Activated CD8-positive, alpha-beta T cell treated with anti-CD3 and anti-CD28 coated beads, Interleukin-2, amount 10 ng/mL, durations not matched to agents 7 days and 5 days (primary cell): ENCODE results near the gene ATP6AP1. TPM values are rescaled to one million over a fixed set of nuclear protein-coding genes. Genes with fewer than 3 reads are reported as not detected.
"Not testable (repeated sequence)": the region's sequence is repeated elsewhere in the genome, so short reads cannot be mapped to it uniquely, and the experiment has no call there.

Experiments
- ATAC-seq: fragments of 150-1000 bp; cut with Tn5 transposase; one replicate; pipeline ENCODE4 v1.10.0; 2021; ENCODE audit warnings: moderate library complexity
- CTCF ChIA-PET: fragments of 350-600 bp; sonication (Branson Sonifier 250); formaldehyde crosslinking; loops from one replicate; lab custom pipeline; 2021; ENCODE audit warnings: antibody characterized with exemption; lab: Charles Lee
- POLR2A ChIA-PET: fragments of 350-600 bp; sonication (Branson Sonifier 250); formaldehyde crosslinking; loops from one replicate; lab custom pipeline; 2021; ENCODE audit warnings: antibody characterized with exemption; lab: Charles Lee
- DNase-seq: peaks from one replicate; pipeline ENCODE4 v3.0.0-alpha.2; 2020
- H3K27ac Mint-ChIP-seq: one replicate; pipeline ENCODE4 v1.8.0; 2021; ENCODE audit warnings: mild to moderate bottlenecking, mixed read lengths
- H3K27me3 Mint-ChIP-seq: one replicate; pipeline ENCODE4 v1.8.0; 2021; ENCODE audit warnings: low read depth, mixed read lengths
- H3K36me3 Mint-ChIP-seq: one replicate; pipeline ENCODE4 v1.8.0; 2021; ENCODE audit warnings: low read depth, mixed read lengths
- H3K4me1 Mint-ChIP-seq: one replicate; pipeline ENCODE4 v1.8.0; 2021; ENCODE audit warnings: low read depth, mixed read lengths
- H3K4me3 Mint-ChIP-seq: one replicate; pipeline ENCODE4 v1.8.0; 2021; ENCODE audit warnings: mild to moderate bottlenecking, mixed read lengths
- H3K9me3 Mint-ChIP-seq: one replicate; pipeline ENCODE4 v1.8.0; 2022; ENCODE audit warnings: mixed read lengths; ENCODE audit not compliant: insufficient read depth
- total RNA-seq, 2 experiments: library from RNA; stranded (reverse); gene quantifications; one replicate each; pipeline ENCODE4 v1.2.3, GENCODE V29; 2021

Gene ATP6AP1
- total RNA-seq: 10 to 100 TPM; 41.5 to 43.5 TPM

- peak; percentile 92 for DNase-seq
- H3K9me3 Mint-ChIP-seq: no peaks in the 10 kb centered on the region
- peak within 1 kb of the TSS; percentile 77 for H3K4me3 Mint-ChIP-seq
- no peaks in the 10 kb centered on the region for H3K27me3 Mint-ChIP-seq
- H3K36me3 Mint-ChIP-seq: peaks cover 9% of the 10 kb centered on the region
- ATAC-seq: peak; percentile 99
- peaks cover 30% of the 10 kb centered on the region for H3K4me1 Mint-ChIP-seq
- peak within 1 kb of the TSS; percentile 74 for H3K27ac Mint-ChIP-seq
- ChIA-PET POLR2A (interaction anchor here (0.5 to 3.8 kb wide), 7 partner anchors 15 to 97 kb away, joined by 3 to 17 read pairs (median 3); partner anchors contain the start of genes FAM50A, RPL10 and TAFAZZIN), CTCF (interaction anchor here (0.7 kb wide), 1 partner anchor 55 kb away, joined by 3 read pairs; no protein-coding TSS in a partner anchor)
Observed at GRCh38 chrX:154428176-154429171, at the start of gene ATP6AP1. TSS of gene ATP6AP1 (plus strand) at chrX:154428677. CDS start at chrX:154428693, 16 bp downstream.

- ATAC-seq (peak; percentile 88), DNase-seq (peak; percentile 97)
- Mint-ChIP-seq H3K4me1 (peaks cover 31% of the 10 kb centered on the region), H3K27ac (peak within 1 kb of the TSS; percentile 92), H3K9me3 (no peaks in the 10 kb centered on the region), H3K36me3 (peaks cover 7% of the 10 kb centered on the region), H3K27me3 (no peaks in the 10 kb centered on the region), H3K4me3 (peak within 1 kb of the TSS; percentile 84)
- CTCF ChIA-PET: no interaction called here
- POLR2A ChIA-PET: interaction anchor here (0.9 to 1.2 kb wide), 2 partner anchors 10 to 149 kb away, joined by 3 read pairs; no protein-coding TSS in a partner anchor
Observed at GRCh38 chrX:154378799-154379568, 49.5 kb upstream of the ATP6AP1 start, which contains the start of gene EMD. TSS of gene EMD (plus strand) at chrX:154379295. CDS start at chrX:154379485, 190 bp downstream.

GRCh38 chrX:154379569-154379951 lies 48.9 kb upstream of the ATP6AP1 start:
- Mint-ChIP-seq H3K27ac (peak overlapping the region; percentile 92), H3K4me3 (peak overlapping the region; percentile 84), H3K36me3 (peaks cover 7% of the 10 kb centered on the region), H3K27me3 (no peaks in the 10 kb centered on the region), H3K4me1 (peaks cover 34% of the 10 kb centered on the region), H3K9me3 (no peaks in the 10 kb centered on the region)
- DNase-seq (no peak), ATAC-seq (no peak)
- ChIA-PET POLR2A (interaction anchor here (0.9 to 1.2 kb wide), 2 partner anchors 11 to 148 kb away, joined by 3 read pairs; no protein-coding TSS in a partner anchor), CTCF (no interaction called here)

- ChIA-PET POLR2A (interaction anchor here (1.1 kb wide), 1 partner anchor 9 kb away, joined by 4 read pairs; no protein-coding TSS in a partner anchor), CTCF (no interaction called here)
- no peaks in the 10 kb centered on the region for H3K27me3 Mint-ChIP-seq
- peaks cover 7% of the 10 kb centered on the region for H3K36me3 Mint-ChIP-seq
- H3K9me3 Mint-ChIP-seq: no peaks in the 10 kb centered on the region
- H3K27ac Mint-ChIP-seq: peak overlapping the region; percentile 92
- peaks cover 33% of the 10 kb centered on the region for H3K4me1 Mint-ChIP-seq
- H3K4me3 Mint-ChIP-seq: peak overlapping the region; percentile 84
- no peak for DNase-seq
- no peak for ATAC-seq
Observed at GRCh38 chrX:154380153-154380552, 48.3 kb upstream of the ATP6AP1 start.

- CTCF ChIA-PET: no interaction called here
- POLR2A ChIA-PET: interaction anchor here (1.1 kb wide), 1 partner anchor 10 kb away, joined by 4 read pairs; no protein-coding TSS in a partner anchor
Observed at GRCh38 chrX:154380787-154381186, 47.7 kb upstream of the ATP6AP1 start.

GRCh38 chrX:154381271-154381670 lies 47.2 kb upstream of the ATP6AP1 start:
- Mint-ChIP-seq H3K27ac (no peak overlapping the region), H3K36me3 (peaks cover 7% of the 10 kb centered on the region), H3K4me1 (peaks cover 30% of the 10 kb centered on the region), H3K9me3 (no peaks in the 10 kb centered on the region), H3K27me3 (no peaks in the 10 kb centered on the region), H3K4me3 (no peak overlapping the region)
- DNase-seq: no peak
- CTCF ChIA-PET: interaction anchor here (1.0 kb wide), 1 partner anchor 8 kb away, joined by 3 read pairs; no protein-coding TSS in a partner anchor
- POLR2A ChIA-PET: interaction anchor here (0.7 to 1.4 kb wide), 2 partner anchors 14 to 16 kb away, joined by 4 read pairs; no protein-coding TSS in a partner anchor
- no peak for ATAC-seq

More at GRCh38 chrX:154380787-154381186, 47.7 kb upstream of the ATP6AP1 start:
- ATAC-seq (no peak), DNase-seq (no peak)
- peak overlapping the region; percentile 92 for H3K27ac Mint-ChIP-seq
- no peaks in the 10 kb centered on the region for H3K9me3 Mint-ChIP-seq
- peak overlapping the region; percentile 84 for H3K4me3 Mint-ChIP-seq
- no peaks in the 10 kb centered on the region for H3K27me3 Mint-ChIP-seq
- peaks cover 7% of the 10 kb centered on the region for H3K36me3 Mint-ChIP-seq
- H3K4me1 Mint-ChIP-seq: peaks cover 31% of the 10 kb centered on the region

- H3K4me3 Mint-ChIP-seq: no peak overlapping the region
- no peaks in the 10 kb centered on the region for H3K27me3 Mint-ChIP-seq
Observed at GRCh38 chrX:154382483-154383069, 45.9 kb upstream of the ATP6AP1 start.

GRCh38 chrX:154383359-154384283 lies 44.9 kb upstream of the ATP6AP1 start:
- peak overlapping the region; percentile 20 for H3K27ac Mint-ChIP-seq
- H3K4me3 Mint-ChIP-seq: no peak overlapping the region
- CTCF ChIA-PET: interaction anchor here (1.0 to 1.3 kb wide), 2 partner anchors 9 to 10 kb away, joined by 4 to 6 read pairs; partner anchors contain the start of gene FLNA
- DNase-seq (no peak), ATAC-seq (no peak)
- no peaks in the 10 kb centered on the region for H3K9me3 Mint-ChIP-seq
- H3K36me3 Mint-ChIP-seq: peaks cover 7% of the 10 kb centered on the region
- peaks cover 16% of the 10 kb centered on the region for H3K4me1 Mint-ChIP-seq
- POLR2A ChIA-PET: no interaction called here
- H3K27me3 Mint-ChIP-seq: no peaks in the 10 kb centered on the region

More at GRCh38 chrX:154382483-154383069, 45.9 kb upstream of the ATP6AP1 start:
- no peak for ATAC-seq
- POLR2A ChIA-PET: interaction anchor here (1.4 kb wide), 2 partner anchors 9 to 15 kb away, joined by 4 read pairs; partner anchors contain the start of gene FLNA
- no peak overlapping the region for H3K27ac Mint-ChIP-seq
- peaks cover 19% of the 10 kb centered on the region for H3K4me1 Mint-ChIP-seq
- peaks cover 7% of the 10 kb centered on the region for H3K36me3 Mint-ChIP-seq
- no peaks in the 10 kb centered on the region for H3K9me3 Mint-ChIP-seq
- CTCF ChIA-PET: interaction anchor here (1.3 kb wide), 1 partner anchor 9 kb away, joined by 6 read pairs; no protein-coding TSS in a partner anchor
- DNase-seq: no peak

- ChIA-PET POLR2A (no interaction called here), CTCF (no interaction called here)
- peaks cover 16% of the 10 kb centered on the region for H3K4me1 Mint-ChIP-seq
- DNase-seq (no peak), ATAC-seq (no peak)
- no peaks in the 10 kb centered on the region for H3K27me3 Mint-ChIP-seq
- H3K36me3 Mint-ChIP-seq: peaks cover 7% of the 10 kb centered on the region
- no peak overlapping the region for H3K27ac Mint-ChIP-seq
- no peak overlapping the region for H3K4me3 Mint-ChIP-seq
- no peaks in the 10 kb centered on the region for H3K9me3 Mint-ChIP-seq
Observed at GRCh38 chrX:154384284-154384892, 44.1 kb upstream of the ATP6AP1 start.

GRCh38 chrX:154388094-154388493 lies 40.4 kb upstream of the ATP6AP1 start:
- CTCF ChIA-PET, H3K4me3 Mint-ChIP-seq, DNase-seq, H3K4me1 Mint-ChIP-seq, POLR2A ChIA-PET, H3K27ac Mint-ChIP-seq, H3K36me3 Mint-ChIP-seq, H3K27me3 Mint-ChIP-seq, H3K9me3 Mint-ChIP-seq: not testable (repeated sequence)
- peak; percentile 25 for ATAC-seq
